ENCODE data around the gene PRLH.
"Not testable (repeated sequence)": the region's sequence is repeated elsewhere in the genome, so short reads cannot be mapped to it uniquely, and the experiment has no call there.

The PRLH gene

GRCh38 chr2:237583385-237584295 is 17.3 kb downstream of the PRLH start:
- no peak for DNase-seq (ENCODE audit: low spot score)

DNA sequence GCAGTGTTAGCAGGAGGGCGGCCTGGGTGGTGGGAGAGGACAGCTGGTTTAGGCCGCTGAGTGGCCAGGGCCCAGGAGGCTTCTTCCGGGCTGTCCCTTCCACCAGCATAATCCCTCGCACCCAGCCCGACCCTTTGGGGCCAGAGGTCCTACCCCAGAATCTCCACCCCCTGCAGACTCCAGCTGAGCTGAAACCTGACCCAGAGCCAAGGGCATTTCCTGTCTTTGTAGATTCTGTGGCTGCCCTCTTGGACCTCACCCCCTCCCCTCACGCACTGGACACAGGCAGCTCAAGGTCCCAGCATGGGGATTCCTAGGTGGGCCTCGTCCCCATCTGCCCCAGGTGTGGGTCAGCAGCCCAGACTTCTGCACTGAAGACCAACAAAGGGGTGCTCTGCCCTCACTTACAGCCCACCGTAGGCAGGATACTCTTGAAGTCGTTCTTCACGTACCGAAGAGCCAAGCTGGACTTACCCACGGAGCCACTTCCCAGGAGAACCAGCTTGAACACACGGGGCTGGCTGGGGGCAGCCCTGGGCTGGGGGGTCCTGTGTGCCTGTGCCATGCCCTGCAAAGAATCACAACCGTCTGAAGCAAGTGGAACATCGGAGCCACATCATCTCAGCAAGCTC is 19.3 kb downstream of the PRLH start:
- DNase-seq (ENCODE audit: low spot score), result no peak

DNA sequence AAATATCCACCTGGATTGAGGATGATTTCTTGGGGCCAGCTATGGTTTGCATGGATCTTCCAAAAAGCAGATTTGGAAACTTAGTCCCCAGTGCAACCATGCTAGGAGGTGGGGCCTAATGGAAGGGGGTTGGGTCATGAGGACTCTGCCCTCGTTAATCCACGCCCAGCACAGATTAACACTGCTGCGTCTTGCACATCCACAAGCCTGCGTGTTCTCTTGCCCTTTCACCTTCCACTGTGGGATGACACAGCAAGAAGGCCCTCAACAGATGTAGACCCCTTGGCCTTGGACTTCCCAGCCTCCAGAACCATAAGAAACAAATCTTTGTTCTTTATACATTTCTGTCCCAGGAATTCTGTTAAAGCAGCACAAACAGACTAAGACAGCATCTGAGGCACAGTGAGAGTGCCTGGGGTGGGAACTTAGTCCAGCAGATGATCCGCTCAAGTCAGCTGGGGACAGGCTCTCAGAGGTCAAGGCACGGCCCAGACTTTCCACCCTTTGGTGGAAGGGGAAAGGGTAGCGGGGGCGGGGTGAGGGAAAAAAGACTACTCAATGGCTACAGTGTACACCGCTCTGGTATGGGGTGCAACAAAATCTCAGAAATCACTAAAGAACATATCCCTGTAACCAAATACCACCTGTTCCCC is 21.8 kb downstream of the PRLH start:
- no peak for DNase-seq (ENCODE audit: low spot score)

DNA sequence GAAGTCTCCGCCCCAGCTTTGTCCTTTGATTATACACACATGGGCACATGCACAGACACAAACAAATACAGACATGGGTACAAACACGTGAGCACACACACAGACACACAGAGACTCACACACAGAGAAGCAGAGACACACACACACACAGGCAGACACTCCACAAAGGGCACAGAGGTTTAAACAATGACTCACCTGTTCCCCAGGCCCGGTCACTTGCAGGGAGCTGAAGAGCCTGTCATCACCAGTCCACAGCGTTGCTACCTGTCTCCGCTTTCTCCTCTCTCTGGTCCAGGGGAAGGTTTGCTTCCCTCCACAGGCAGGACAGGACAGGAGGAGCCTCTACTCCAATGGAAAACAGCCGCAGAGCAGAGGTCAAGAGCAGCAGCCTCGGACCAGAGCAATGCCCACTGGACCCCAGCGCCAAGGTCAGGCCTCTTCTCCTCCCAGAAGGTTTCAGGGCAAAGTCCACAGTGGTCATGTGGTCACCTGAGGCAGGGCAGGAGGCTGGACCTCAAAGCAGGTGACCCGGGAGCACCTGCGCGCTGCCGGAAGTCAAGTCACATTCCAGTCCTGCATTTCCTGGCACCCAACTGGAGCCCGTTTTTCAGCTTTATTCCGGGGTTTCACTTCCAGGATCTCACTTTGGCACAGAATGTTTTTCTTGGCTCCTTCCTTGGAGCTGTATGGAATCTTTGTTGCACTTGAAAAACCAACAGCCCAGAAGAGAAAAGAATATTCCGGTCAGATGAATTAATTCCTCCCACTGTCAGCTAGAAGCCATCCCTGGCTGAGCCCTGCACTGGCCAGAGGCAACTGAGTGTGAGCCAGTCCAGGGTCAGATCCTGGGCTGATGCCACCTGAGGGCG is 24.1 kb downstream of the PRLH start, which contains the start of gene RAB17:
TSS of gene RAB17 (minus strand) at position 463 of the 869 bp plus-strand sequence. CDS start 4,580 bp downstream, outside the sequence.
- DNase-seq (ENCODE audit: low spot score), result peak; percentile 40

GRCh38 chr2:237591141-237591881 is 24.9 kb downstream of the PRLH start:
- peak; percentile 83 for DNase-seq (ENCODE audit: low spot score)

GRCh38 chr2:237592425-237592980 is 26.1 kb downstream of the PRLH start:
- no peak for DNase-seq (ENCODE audit: low spot score)

DNA sequence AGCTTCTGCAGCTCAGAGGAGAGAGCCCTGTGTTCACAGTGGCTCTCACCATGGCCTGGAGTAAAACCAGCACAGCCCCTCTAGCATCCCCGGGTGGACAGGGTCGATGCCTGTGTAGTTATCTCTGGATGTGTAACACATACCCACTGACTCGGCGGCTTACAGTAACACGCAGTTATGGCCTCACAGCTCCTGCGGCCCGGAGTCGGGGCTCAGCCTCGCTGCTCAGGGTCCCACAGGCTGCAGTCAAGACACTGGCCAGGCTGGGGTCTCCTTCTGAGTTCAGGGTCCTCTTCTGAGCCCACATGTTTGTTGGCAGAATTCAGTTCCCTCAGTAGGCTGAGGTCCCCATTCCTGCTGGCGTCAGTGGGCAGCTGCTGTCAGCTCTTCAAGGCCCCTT is 26.7 kb downstream of the PRLH start:
- no peak for DNase-seq (ENCODE audit: low spot score)

DNA sequence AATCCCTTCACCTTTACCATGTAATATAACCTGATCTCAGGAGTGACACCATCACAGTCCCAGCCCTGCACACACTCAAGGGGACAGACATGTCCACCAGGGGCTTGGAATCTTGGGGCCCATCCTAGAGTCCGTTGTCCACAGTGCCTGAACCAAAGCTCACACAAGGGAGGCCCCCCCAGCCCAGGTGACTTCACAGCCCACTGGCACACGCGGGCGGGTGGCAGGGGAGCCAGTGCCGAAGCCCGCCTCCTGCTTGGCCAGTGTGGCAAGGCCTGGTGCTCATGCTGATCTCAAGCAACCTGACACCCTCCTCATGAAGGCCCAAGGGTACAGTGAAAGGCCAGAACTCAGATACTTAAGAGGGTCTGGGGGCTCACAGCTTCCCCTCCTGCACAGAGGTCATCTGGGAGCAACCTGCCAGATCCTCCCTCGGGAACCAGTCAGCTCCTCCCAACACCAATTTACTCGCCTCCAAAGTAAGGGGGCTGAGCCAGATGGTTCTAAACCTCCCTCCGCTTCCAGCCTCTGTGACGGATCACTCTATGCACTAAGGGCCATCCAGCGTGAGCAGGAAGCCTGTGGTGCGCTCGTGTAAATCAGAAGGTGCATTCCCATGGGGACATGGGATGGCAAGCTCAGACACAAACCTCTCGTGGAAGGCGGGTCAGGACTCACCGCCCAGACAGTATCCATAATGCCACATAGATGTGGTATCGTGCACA is 27.4 kb downstream of the PRLH start:
- DNase-seq (ENCODE audit: low spot score), result no peak

GRCh38 chr2:237594514-237594871 is 28.1 kb downstream of the PRLH start:
- DNase-seq (ENCODE audit: low spot score), result no peak

DNA sequence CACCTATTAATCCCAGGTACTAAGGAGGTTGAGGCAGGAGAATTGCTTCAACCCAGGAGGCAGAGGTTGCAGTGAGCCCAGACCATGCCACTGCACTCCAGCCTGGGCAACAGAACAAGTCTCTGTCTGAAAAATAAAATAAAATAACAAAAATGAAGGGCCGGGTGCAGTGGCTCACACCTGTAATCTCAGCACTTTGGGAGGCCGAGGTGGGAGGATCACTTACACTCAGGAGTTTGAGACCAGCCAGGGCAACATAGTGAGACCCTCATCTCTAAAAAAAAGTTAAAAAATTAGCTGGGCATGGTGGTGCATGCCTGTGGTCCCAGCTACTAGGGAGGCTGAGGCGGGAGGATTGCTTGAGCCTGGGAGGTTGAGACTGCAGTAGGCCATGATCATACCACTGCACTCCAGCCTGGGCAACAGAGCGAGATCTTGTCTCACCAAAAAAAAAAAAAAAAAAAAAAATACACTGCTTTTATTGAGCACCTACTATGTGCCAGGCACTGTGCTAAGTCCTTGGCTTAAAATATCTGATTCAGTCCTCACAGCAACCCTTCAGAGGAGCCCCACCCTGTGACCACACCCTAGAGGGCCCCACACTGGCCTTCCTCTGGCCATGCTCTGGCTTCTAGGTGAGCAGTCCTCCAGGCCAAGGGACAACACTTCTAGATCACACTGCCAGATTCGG is 29.6 kb downstream of the PRLH start:
- not testable (repeated sequence) for DNase-seq (ENCODE audit: low spot score)

- no peak for DNase-seq (ENCODE audit: low spot score)
These were observed 30.3 kb downstream of the PRLH start for GRCh38 chr2:237596520-237597195.

GRCh38 chr2:237597196-237598145 is 31.1 kb downstream of the PRLH start:
- DNase-seq (ENCODE audit: low spot score), result no peak

DNA sequence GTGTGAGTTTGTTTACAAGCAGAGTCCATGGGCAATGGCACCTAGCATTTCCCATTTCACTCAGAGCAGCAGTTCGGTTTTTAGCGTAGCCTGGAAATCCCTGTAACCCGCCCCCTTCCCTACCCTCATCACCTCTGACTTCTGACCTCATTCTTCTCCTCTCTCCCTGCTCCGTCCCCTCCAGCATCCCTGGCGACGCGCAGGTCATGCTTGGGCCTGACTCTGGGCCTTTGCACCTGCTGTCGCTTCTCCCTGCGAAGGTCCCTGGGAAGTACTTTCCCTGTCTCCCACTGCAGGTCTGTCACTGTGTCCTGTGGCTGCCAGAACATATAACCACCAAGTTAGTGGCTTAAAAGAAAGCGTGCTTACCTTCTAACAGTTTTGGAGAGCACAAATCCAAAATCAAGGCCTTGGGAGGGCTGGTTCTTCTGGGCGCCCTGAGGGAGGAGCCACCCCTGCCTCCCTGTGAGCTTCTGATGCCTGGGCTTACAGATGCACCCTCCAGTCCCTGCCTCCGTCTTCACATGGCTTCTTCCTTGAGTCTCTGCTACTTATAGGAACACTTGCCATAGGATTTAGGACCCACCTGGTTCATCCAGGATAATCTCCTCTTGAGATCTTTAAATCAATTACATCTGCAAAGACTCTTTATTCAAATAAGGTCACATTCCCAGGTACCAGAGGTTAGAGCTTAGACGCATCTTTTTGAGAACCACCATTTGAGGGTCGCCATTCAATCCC is 32.3 kb downstream of the PRLH start:
- no peak for DNase-seq (ENCODE audit: low spot score)

DNA sequence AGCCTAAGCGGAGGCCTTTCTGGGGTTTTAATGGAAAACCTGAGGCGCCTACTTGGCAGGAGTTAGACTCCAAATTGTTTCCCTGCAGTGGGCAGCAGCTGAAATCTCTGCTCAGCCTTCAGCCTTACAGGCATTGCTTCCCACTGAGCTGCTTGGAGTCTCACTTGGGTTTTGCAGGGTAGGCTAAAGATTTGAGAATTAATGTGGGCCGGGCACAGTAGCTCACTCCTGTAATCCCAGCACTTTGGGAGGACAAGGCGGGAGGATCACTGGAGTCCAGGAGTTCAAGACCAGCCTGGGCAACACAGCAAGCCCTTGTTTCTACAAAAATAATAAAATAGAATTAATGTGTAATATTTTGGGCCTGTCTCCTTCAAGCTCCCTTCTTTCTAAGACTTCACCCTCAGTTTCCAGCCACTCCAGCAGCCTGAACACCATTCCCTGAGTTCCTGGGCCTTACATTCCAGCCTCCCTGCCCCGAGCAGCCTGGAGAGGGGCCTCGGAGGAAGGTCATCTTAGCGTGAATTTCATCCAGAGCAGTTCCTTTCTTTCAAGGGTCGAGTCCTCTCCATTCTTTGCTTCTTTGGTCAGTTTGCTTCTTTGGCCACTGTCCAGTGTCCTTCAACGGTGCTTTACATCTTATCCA is 33.2 kb downstream of the PRLH start:
- no peak for DNase-seq (ENCODE audit: low spot score)

DNA sequence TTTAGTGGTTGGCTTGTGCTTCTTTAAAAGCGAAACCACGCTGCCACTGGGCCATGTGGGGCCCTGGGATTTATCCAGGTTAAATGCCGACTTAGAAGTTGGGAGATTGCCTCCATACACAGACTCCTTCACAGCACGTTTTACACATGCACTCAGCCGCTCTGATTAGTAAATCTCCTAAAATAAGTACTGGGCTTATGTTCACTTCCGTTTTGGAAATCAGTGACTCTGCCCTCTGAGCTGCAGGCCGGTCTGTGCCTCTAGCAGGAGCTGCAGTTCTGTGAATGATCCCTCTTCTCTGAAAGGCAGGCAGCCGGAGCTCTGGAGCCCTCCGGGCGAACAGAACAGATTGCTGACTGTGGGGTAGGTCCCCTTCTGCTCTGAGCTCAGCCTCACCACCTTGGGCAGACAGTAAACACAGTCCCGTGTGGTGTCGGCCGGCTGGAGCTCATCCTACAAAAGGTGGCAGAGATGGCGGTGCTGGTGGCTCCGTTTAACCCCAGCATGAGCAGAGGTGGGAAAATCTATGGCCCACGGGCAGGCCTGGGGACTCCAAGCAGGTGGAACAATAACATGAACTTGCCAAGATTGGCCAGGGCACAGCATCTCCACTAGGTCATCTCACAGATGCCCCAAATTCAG is 34.0 kb downstream of the PRLH start:
- DNase-seq (ENCODE audit: low spot score), result peak; percentile 39

Measured in COLO829 (cell line).